Rectal smooth muscle tissue (tissue), 1 donor: ENCODE results near the gene AKNAD1.
A peak's percentile ranks its signal among the peaks of the same experiment; 100 is the strongest.

Experiments
- H3K27ac ChIP-seq: one replicate; pipeline ENCODE4 v1.7.0; 2013; ENCODE audit warnings: low read depth, low read length, inconsistent platforms
- H3K27me3 ChIP-seq: one replicate; pipeline ENCODE4 v1.7.0; 2013; ENCODE audit warnings: low read length; ENCODE audit not compliant: control insufficient read depth, insufficient read depth
- H3K36me3 ChIP-seq: one replicate; pipeline ENCODE4 v1.7.0; 2013; ENCODE audit warnings: low read length; ENCODE audit not compliant: control insufficient read depth, insufficient read depth
- H3K4me1 ChIP-seq: one replicate; pipeline ENCODE4 v1.7.0; 2013; ENCODE audit warnings: low read length; ENCODE audit not compliant: control insufficient read depth, insufficient read depth
- H3K4me3 ChIP-seq: one replicate; pipeline ENCODE4 v1.7.0; 2013; ENCODE audit warnings: low read length
- H3K9ac ChIP-seq: one replicate; pipeline ENCODE4 v1.7.0; 2013; ENCODE audit warnings: low read length

Gene AKNAD1

DNA sequence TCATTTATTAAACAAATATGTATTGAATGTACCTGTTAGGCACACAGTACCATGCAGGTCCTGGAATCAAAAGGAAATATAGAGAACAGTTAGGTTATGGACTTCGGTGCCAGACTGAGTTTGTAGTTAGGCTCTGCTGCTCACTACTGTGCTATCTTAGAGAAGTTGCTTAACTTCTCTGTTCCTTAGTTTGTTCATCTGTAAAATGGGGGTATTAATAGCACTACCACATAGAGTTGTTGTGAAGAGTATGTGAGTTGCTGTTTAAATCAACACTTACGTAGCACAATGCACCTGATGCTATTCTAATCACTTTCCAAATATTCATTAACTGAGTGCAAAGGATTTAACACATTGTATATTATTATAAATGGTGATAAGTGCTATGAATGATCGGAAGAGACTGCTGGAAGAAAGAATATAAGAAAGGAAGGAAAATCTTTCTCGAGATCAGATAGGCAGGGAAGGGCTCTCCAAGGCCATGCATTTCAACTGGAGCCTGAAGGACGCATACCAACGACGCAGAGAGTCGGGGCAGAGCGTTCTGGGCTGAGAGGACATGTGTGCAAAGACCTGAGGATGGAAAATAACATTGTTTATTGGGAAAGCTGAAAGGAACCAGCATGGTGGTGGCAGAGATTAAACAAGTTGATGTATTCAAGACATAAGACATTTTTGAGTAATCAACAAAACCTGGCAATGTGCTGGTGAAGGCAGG, 3.5 kb upstream of the AKNAD1 start:
- no peak overlapping the region for H3K4me3 ChIP-seq
- H3K27me3 ChIP-seq = peaks cover 2% of the 10 kb centered on the region
- H3K4me1 ChIP-seq = no peaks in the 10 kb centered on the region
- no peak overlapping the region for H3K9ac ChIP-seq
- H3K27ac ChIP-seq = no peak overlapping the region
- no peaks in the 10 kb centered on the region for H3K36me3 ChIP-seq

GRCh38 chr1:108858230-108858950, 1.5 kb upstream of the AKNAD1 start:
- Histone ChIP-seq H3K9ac (no peak overlapping the region), H3K4me1 (peaks cover 3% of the 10 kb centered on the region), H3K36me3 (no peaks in the 10 kb centered on the region), H3K27ac (no peak overlapping the region), H3K4me3 (no peak overlapping the region), H3K27me3 (peaks cover 2% of the 10 kb centered on the region)

GRCh38 chr1:108854221-108855019, 2.5 kb downstream of the AKNAD1 start:
- H3K27me3 ChIP-seq = peaks cover 2% of the 10 kb centered on the region
- no peak overlapping the region for H3K4me3 ChIP-seq
- H3K4me1 ChIP-seq = peaks cover 8% of the 10 kb centered on the region
- no peak overlapping the region for H3K27ac ChIP-seq
- no peaks in the 10 kb centered on the region for H3K36me3 ChIP-seq
- H3K9ac ChIP-seq = no peak overlapping the region

GRCh38 chr1:108852221-108852975, 4.5 kb downstream of the AKNAD1 start:
- H3K4me3 ChIP-seq = no peak overlapping the region
- peak overlapping the region; percentile 23 for H3K27ac ChIP-seq
- H3K9ac ChIP-seq = no peak overlapping the region
- H3K36me3 ChIP-seq = no peaks in the 10 kb centered on the region
- H3K4me1 ChIP-seq = peaks cover 13% of the 10 kb centered on the region
- H3K27me3 ChIP-seq = peaks cover 2% of the 10 kb centered on the region

DNA sequence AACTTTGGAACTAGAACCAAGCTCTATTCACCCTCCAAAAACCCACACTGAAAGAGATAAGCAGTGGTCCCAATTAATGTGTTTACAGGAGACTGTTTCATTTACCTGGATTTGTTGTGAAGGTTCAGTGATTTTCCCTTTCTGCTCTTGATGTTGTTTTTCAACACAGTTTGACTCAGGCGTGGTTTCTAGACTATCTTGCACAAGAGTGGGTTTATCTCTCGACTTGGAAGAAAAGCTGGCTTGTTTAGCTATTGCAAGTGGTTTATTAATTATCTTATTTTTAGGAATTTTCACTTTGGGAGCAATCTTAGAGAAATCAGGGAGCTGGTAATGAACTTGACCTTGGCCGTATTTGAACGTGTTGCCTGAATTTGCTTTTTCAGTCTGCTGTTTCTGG, 5.3 kb downstream of the AKNAD1 start:
- H3K27ac ChIP-seq = no peak overlapping the region
- no peak overlapping the region for H3K4me3 ChIP-seq
- peaks cover 13% of the 10 kb centered on the region for H3K4me1 ChIP-seq
- no peaks in the 10 kb centered on the region for H3K36me3 ChIP-seq
- no peaks in the 10 kb centered on the region for H3K27me3 ChIP-seq
- H3K9ac ChIP-seq = no peak overlapping the region

GRCh38 chr1:108850929-108851328, 6.0 kb downstream of the AKNAD1 start:
- Histone ChIP-seq H3K27me3 (no peaks in the 10 kb centered on the region), H3K9ac (no peak overlapping the region), H3K36me3 (no peaks in the 10 kb centered on the region), H3K4me3 (no peak overlapping the region), H3K27ac (no peak overlapping the region), H3K4me1 (peaks cover 15% of the 10 kb centered on the region)

GRCh38 chr1:108848806-108849205, 8.1 kb downstream of the AKNAD1 start:
- no peak overlapping the region for H3K9ac ChIP-seq
- H3K36me3 ChIP-seq = no peaks in the 10 kb centered on the region
- H3K27ac ChIP-seq = no peak overlapping the region
- H3K27me3 ChIP-seq = no peaks in the 10 kb centered on the region
- H3K4me1 ChIP-seq = peaks cover 18% of the 10 kb centered on the region
- H3K4me3 ChIP-seq = no peak overlapping the region

GRCh38 chr1:108847494-108847893, 9.4 kb downstream of the AKNAD1 start:
- Histone ChIP-seq H3K9ac (no peak overlapping the region), H3K27ac (peak overlapping the region; percentile 30), H3K27me3 (no peaks in the 10 kb centered on the region), H3K4me3 (no peak overlapping the region), H3K4me1 (peaks cover 27% of the 10 kb centered on the region), H3K36me3 (no peaks in the 10 kb centered on the region)

GRCh38 chr1:108845991-108846390, 10.9 kb downstream of the AKNAD1 start:
- Histone ChIP-seq H3K27me3 (no peaks in the 10 kb centered on the region), H3K36me3 (no peaks in the 10 kb centered on the region), H3K4me3 (no peak overlapping the region), H3K9ac (no peak overlapping the region), H3K4me1 (peaks cover 35% of the 10 kb centered on the region), H3K27ac (no peak overlapping the region)

DNA sequence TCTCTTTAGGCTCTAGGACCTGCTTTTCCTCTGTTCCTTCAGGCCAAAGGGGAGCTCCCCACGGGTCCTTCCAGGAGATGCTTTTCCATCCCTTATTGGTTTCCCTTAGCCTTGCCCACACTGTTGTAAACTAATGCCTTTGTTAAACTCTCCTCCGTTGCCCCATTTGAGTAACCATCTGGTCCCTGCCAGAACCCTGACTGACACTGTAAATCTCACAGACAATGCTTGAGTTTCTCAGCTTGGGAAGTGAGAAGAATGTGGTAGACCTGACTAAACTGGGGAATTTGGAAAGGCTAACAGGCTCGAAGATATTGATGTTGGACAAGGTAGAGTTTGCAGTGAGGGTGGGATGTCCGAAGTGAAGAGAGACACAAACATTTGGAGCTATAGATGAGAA, 11.4 kb downstream of the AKNAD1 start:
- H3K27me3 ChIP-seq = no peaks in the 10 kb centered on the region
- no peak overlapping the region for H3K4me3 ChIP-seq
- no peaks in the 10 kb centered on the region for H3K36me3 ChIP-seq
- H3K27ac ChIP-seq = peak overlapping the region; percentile 27
- H3K9ac ChIP-seq = no peak overlapping the region
- peaks cover 35% of the 10 kb centered on the region for H3K4me1 ChIP-seq

DNA sequence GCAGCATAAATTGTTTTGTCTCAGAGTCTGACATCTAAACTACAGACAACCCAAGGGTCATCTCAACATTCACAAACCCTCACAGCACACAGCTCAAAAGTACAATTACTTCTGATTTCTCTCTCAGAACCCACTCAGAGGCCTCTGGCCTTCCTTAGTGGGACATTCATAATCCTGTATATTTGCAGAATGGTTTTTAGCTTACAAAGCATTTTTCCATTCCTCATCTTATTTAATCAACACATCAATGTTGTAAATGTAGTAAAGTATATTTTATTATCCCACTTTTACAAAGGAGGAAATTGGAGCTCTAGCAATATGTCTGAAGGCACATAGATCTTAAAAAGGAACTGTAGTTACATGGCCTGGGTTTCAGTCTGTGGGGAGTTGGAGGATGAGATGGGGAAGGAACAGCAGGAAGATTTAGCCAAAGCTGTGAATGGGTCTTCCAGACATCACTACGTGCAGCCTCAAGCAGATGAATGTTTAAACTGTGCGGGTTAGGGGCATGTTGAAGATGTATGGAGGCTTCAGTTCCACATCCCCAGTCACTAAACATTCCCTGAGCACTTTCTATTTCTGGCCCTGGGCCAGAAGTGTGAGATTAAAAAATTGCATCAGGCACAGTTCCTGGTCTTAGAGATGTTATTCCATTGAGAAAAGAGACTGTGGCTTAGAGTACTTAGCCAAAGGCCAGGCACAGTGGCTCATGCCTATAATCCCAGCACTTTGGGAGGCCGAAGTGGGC, 13.3 kb downstream of the AKNAD1 start:
- Histone ChIP-seq H3K4me3 (no peak overlapping the region), H3K27me3 (no peaks in the 10 kb centered on the region), H3K27ac (peak overlapping the region; percentile 86), H3K9ac (no peak overlapping the region), H3K4me1 (peaks cover 35% of the 10 kb centered on the region), H3K36me3 (no peaks in the 10 kb centered on the region)
